Mesothelial cell of epicardium (in vitro differentiated cells): ENCODE measurements around the gene KDM1B. TPM values are rescaled to one million over a fixed set of nuclear protein-coding genes. Genes with fewer than 3 reads are reported as not detected.

Experiments
- DNase-seq, 2 experiments: peaks; one replicate each; pipeline ENCODE4 v3.0.0; 2021; ENCODE audit warnings: low spot score in 2 of 2; ENCODE audit not compliant: unreplicated experiment in 2 of 2
- H3K27ac Mint-ChIP-seq: 2 replicates; pipeline ENCODE4 v1.8.0; 2021; ENCODE audit warnings: mixed read lengths
- H3K27me3 Mint-ChIP-seq: 2 replicates; pipeline ENCODE4 v1.8.0; 2021; ENCODE audit warnings: low read depth, mixed read lengths
- H3K36me3 Mint-ChIP-seq: 2 replicates; pipeline ENCODE4 v1.8.0; 2021; ENCODE audit warnings: mixed read lengths
- H3K4me1 Mint-ChIP-seq: 2 replicates; pipeline ENCODE4 v1.8.0; 2021; ENCODE audit warnings: mixed read lengths
- H3K4me3 Mint-ChIP-seq: 2 replicates; pipeline ENCODE4 v1.8.0; 2021; ENCODE audit warnings: mild to moderate bottlenecking, moderate library complexity, mixed read lengths
- H3K9me3 Mint-ChIP-seq: 2 replicates; pipeline ENCODE4 v1.8.0; 2021; ENCODE audit warnings: mixed read lengths
- CTCF ChIP-seq: fragments of 200-600 bp; sonication (generic); IDR thresholded peaks from one replicate; pipeline ENCODE4 v1.5.0; 2021; ENCODE audit warnings: antibody characterized with exemption; ENCODE audit not compliant: unreplicated experiment
- total RNA-seq: library from RNA; stranded (reverse); gene quantifications from 3 replicates; pipeline ENCODE4 v1.2.1, GENCODE V29; 2021

KDM1B gene
- total RNA-seq, 1 donor from 2014 or later: 16.1 TPM

- peaks cover 20% of the 10 kb centered on the region for H3K36me3 Mint-ChIP-seq
- H3K27ac Mint-ChIP-seq: no peak overlapping the region
- TF ChIP-seq CTCF: no peak
- H3K4me1 Mint-ChIP-seq: no peaks in the 10 kb centered on the region
- no peak for DNase-seq
- H3K27me3 Mint-ChIP-seq: no peaks in the 10 kb centered on the region
- no peaks in the 10 kb centered on the region for H3K9me3 Mint-ChIP-seq
- H3K4me3 Mint-ChIP-seq: no peak overlapping the region
These were observed 54.4 kb downstream of the KDM1B start for GRCh38 chr6:18209539-18210197.

GRCh38 chr6:18210707-18211106, 55.5 kb downstream of the KDM1B start:
- Mint-ChIP-seq H3K27ac (no peak overlapping the region), H3K9me3 (no peaks in the 10 kb centered on the region), H3K4me1 (no peaks in the 10 kb centered on the region), H3K4me3 (no peak overlapping the region), H3K27me3 (no peaks in the 10 kb centered on the region), H3K36me3 (peaks cover 22% of the 10 kb centered on the region)
- no peak for TF ChIP-seq CTCF
- DNase-seq: no peak

- Mint-ChIP-seq H3K4me3 (no peak overlapping the region), H3K27me3 (no peaks in the 10 kb centered on the region), H3K4me1 (no peaks in the 10 kb centered on the region), H3K36me3 (peaks cover 25% of the 10 kb centered on the region), H3K9me3 (no peaks in the 10 kb centered on the region), H3K27ac (no peak overlapping the region)
- TF ChIP-seq CTCF: no peak
- DNase-seq: no peak
These were observed 56.1 kb downstream of the KDM1B start for GRCh38 chr6:18211338-18211737.

- Mint-ChIP-seq H3K4me3 (no peak overlapping the region), H3K36me3 (peaks cover 33% of the 10 kb centered on the region), H3K27me3 (no peaks in the 10 kb centered on the region), H3K27ac (no peak overlapping the region), H3K4me1 (no peaks in the 10 kb centered on the region), H3K9me3 (no peaks in the 10 kb centered on the region)
- TF ChIP-seq CTCF: no peak
- DNase-seq: no peak
These were observed 57.0 kb downstream of the KDM1B start for GRCh38 chr6:18212231-18212630.

DNA sequence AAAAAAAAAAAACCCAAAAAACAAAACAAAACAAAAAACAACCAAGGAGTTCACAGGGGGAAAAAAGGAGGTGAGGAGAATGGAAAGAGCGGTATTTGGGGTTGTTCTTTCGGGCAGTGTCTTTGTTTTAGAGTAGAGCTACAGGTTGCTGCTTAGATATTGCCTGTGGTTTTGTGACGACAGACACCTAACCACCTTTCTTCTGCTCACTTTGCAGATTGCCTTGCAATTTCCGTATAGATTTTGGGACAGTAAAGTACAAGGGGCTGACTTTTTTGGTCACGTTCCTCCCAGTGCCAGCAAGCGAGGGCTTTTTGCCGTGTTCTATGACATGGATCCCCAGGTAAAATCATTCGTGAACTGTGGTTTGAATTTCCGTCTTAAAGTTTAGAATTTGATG, 58.2 kb downstream of the KDM1B start:
- peaks cover 34% of the 10 kb centered on the region for H3K36me3 Mint-ChIP-seq
- no peaks in the 10 kb centered on the region for H3K9me3 Mint-ChIP-seq
- no peak for TF ChIP-seq CTCF
- no peak overlapping the region for H3K4me3 Mint-ChIP-seq
- H3K4me1 Mint-ChIP-seq: no peaks in the 10 kb centered on the region
- H3K27ac Mint-ChIP-seq: no peak overlapping the region
- no peaks in the 10 kb centered on the region for H3K27me3 Mint-ChIP-seq
- no peak for DNase-seq

DNA sequence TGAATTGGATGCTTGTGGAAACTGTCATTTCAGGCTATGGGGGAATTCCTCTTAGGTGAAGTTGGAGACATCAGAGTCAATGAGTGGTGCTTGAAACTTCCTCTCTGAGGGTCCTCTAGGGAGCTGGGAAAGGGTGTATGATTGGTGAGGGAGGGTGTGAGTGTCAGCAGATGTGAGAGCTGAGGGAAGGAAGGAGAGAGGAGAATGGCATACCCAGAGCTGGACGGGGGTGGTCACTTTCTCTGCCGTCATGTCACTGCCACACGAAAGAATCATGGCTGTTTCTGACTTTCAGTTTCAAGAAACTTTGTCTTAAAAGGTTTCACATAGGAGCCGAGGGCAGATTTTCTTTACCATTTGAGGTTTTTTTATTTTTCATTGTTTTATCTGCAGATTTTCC, 58.8 kb downstream of the KDM1B start:
- H3K4me3 Mint-ChIP-seq: no peak overlapping the region
- H3K9me3 Mint-ChIP-seq: no peaks in the 10 kb centered on the region
- H3K27me3 Mint-ChIP-seq: no peaks in the 10 kb centered on the region
- DNase-seq: no peak
- H3K27ac Mint-ChIP-seq: no peak overlapping the region
- no peaks in the 10 kb centered on the region for H3K4me1 Mint-ChIP-seq
- H3K36me3 Mint-ChIP-seq: peaks cover 37% of the 10 kb centered on the region
- TF ChIP-seq CTCF: no peak
